IgD-negative memory B cell (primary cell): ENCODE measurements around the gene CACNA2D3. TPM values are rescaled to one million over a fixed set of nuclear protein-coding genes. Genes with fewer than 3 reads are reported as not detected.
A peak's percentile ranks its signal among the peaks of the same experiment; 100 is the strongest.

ENCODE experiments used
- H3K27ac Mint-ChIP-seq, 3 donors: one replicate each; pipeline ENCODE4 v1.8.0; 2020 to 2022; ENCODE audit warnings: mild to moderate bottlenecking in 3 of 3, mixed read lengths in 3 of 3, moderate library complexity in 1 of 3
- H3K27me3 Mint-ChIP-seq: one replicate; pipeline ENCODE4 v1.8.0; 2021; ENCODE audit warnings: mixed read lengths
- H3K36me3 Mint-ChIP-seq: one replicate; pipeline ENCODE4 v1.8.0; 2020; ENCODE audit warnings: mild to moderate bottlenecking, mixed read lengths
- H3K4me1 Mint-ChIP-seq, 3 donors: one replicate each; pipeline ENCODE4 v1.8.0; 2020 to 2022; ENCODE audit warnings: mixed read lengths in 3 of 3, mild to moderate bottlenecking in 1 of 3
- H3K4me3 Mint-ChIP-seq, 4 donors: one replicate each; pipeline ENCODE4 v1.8.0; 2020 to 2022; ENCODE audit warnings: mild to moderate bottlenecking in 4 of 4, mixed read lengths in 4 of 4, moderate library complexity in 3 of 4
- H3K9me3 Mint-ChIP-seq, 3 donors: one replicate each; pipeline ENCODE4 v1.8.0; 2020 to 2021; ENCODE audit warnings: mixed read lengths in 3 of 3, mild to moderate bottlenecking in 1 of 3
- polyA plus RNA-seq: library from polyadenylated mRNA; unstranded; fragments of 300-500 nt; fragmentation: Illumina TruSeq; gene quantifications from one replicate; pipeline ENCODE4 v1.2.3, GENCODE V29; 2021

Gene CACNA2D3
- polyA plus RNA-seq, 1 donor from 2014 or later: not detected

DNA sequence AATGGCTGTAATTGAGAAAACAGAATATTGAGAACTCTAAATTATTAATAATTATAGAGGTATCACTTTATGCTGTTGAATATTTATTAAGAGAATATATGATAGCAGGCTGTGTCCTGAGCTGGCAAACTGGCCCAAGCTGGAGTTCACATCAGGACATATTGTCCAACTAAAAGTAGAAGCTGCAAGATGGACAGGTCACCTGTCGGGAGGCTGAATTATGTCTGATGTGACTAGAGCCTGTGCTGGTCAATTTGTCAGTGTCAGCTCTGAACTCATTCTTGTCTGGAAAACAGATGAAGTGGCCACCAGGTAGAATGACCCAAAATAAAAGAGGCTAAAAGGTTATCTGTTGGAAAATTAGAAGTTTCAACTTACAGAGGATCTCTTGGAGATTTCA, 413.3 kb downstream of the CACNA2D3 start:
- no peaks in the 10 kb centered on the region for H3K4me1 Mint-ChIP-seq
- peaks cover 2% of the 10 kb centered on the region for H3K27me3 Mint-ChIP-seq
- no peak overlapping the region for H3K27ac Mint-ChIP-seq
- no peaks in the 10 kb centered on the region for H3K36me3 Mint-ChIP-seq
- peaks cover 0 to 5% (median 0%) of the 10 kb centered on the region in 3 donors for H3K9me3 Mint-ChIP-seq
- H3K4me3 Mint-ChIP-seq: no peak overlapping the region

- Mint-ChIP-seq H3K9me3 (peaks cover under 1 to 5% (median under 1%) of the 10 kb centered on the region in 3 donors), H3K27me3 (peaks cover 2% of the 10 kb centered on the region), H3K36me3 (no peaks in the 10 kb centered on the region), H3K4me3 (no peak overlapping the region), H3K4me1 (no peaks in the 10 kb centered on the region), H3K27ac (no peak overlapping the region)
Measured at GRCh38 chr3:54536450-54536849, 414.1 kb downstream of the CACNA2D3 start.

DNA sequence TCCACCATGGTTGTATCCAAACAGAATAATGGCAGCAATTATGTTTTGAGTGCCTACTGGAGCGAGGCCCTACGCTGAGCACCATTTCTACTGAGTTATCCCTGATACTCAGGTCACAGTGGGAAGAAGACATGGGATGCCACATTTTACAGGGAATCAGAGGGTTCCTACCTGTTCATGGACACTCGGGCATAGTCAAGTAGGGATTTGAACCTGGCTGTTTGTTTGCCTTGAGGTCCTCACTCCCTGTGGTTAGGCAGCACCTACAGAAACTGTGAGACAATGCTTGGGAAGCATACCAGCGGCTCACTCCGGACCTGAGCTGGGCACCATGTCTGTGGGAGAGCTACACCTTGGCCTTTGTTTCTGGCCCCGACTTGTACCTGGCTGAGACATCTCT, 415.2 kb downstream of the CACNA2D3 start:
- Mint-ChIP-seq H3K36me3 (no peaks in the 10 kb centered on the region), H3K27me3 (peaks cover 2% of the 10 kb centered on the region), H3K4me3 (no peak overlapping the region), H3K4me1 (no peaks in the 10 kb centered on the region), H3K27ac (no peak overlapping the region), H3K9me3 (peaks cover 3 to 6% (median 5%) of the 10 kb centered on the region in 3 donors)

GRCh38 chr3:54538346-54538745, 416.0 kb downstream of the CACNA2D3 start:
- H3K27me3 Mint-ChIP-seq: peaks cover 2% of the 10 kb centered on the region
- peak overlapping the region in 1 of 4 donors; percentile 66 for H3K4me3 Mint-ChIP-seq
- H3K9me3 Mint-ChIP-seq: peaks cover 3 to 10% (median 9%) of the 10 kb centered on the region in 3 donors
- no peak overlapping the region for H3K27ac Mint-ChIP-seq
- no peaks in the 10 kb centered on the region for H3K36me3 Mint-ChIP-seq
- H3K4me1 Mint-ChIP-seq: no peaks in the 10 kb centered on the region

DNA sequence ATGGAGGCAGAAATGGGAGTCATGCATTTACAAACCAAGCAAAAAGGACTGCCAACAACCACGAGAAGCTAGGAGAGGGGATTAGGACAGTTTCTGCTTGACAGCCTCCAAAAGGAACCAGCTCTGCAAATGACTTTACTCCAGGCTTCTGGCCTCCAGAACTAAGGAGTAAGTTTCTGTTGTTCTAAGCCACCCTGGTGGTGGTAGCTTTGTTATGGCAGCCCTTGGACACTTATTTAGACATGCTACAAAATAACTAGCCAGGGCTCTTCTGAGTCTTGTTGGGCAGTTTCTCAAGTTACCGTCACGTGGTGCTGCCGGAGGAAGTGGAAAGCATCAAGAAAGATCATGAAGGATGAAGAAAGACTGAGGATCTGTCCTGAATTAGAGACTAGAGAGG, 419.0 kb downstream of the CACNA2D3 start:
- H3K27ac Mint-ChIP-seq: no peak overlapping the region
- H3K9me3 Mint-ChIP-seq: peaks cover 3 to 10% (median 9%) of the 10 kb centered on the region in 3 donors
- no peaks in the 10 kb centered on the region for H3K27me3 Mint-ChIP-seq
- no peaks in the 10 kb centered on the region for H3K36me3 Mint-ChIP-seq
- H3K4me3 Mint-ChIP-seq: no peak overlapping the region
- no peaks in the 10 kb centered on the region for H3K4me1 Mint-ChIP-seq

DNA sequence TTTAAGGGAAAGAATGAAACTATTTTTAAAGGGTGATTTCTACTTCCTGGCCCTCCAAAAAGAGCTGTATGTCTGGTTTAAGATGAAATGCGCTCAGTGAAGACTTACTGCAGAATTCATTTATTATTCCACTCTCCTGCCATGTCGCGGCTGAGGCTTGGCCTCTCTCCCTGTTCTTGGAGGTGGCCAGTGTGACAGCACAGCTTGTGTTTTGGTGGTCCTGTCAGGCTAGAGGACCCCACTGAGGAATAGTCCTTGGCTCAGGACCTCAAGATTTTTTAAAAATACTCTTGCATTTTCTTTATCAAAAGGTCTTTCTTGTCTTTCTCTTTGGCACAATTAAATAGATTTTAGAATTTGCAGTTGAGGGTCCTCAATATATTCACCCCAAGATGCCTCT, 421.1 kb downstream of the CACNA2D3 start:
- Mint-ChIP-seq H3K27ac (no peak overlapping the region), H3K9me3 (peaks cover 3 to 10% (median 9%) of the 10 kb centered on the region in 3 donors), H3K4me1 (no peaks in the 10 kb centered on the region), H3K27me3 (no peaks in the 10 kb centered on the region), H3K36me3 (no peaks in the 10 kb centered on the region), H3K4me3 (no peak overlapping the region)

GRCh38 chr3:54547051-54547450, 424.7 kb downstream of the CACNA2D3 start:
- H3K4me1 Mint-ChIP-seq: no peaks in the 10 kb centered on the region
- H3K4me3 Mint-ChIP-seq: no peak overlapping the region
- H3K27ac Mint-ChIP-seq: no peak overlapping the region
- no peaks in the 10 kb centered on the region for H3K27me3 Mint-ChIP-seq
- H3K9me3 Mint-ChIP-seq: peaks cover 0 to 6% (median 4%) of the 10 kb centered on the region in 3 donors
- H3K36me3 Mint-ChIP-seq: no peaks in the 10 kb centered on the region

- Mint-ChIP-seq H3K4me3 (no peak overlapping the region), H3K36me3 (no peaks in the 10 kb centered on the region), H3K9me3 (peaks cover 0 to 3% (median 2%) of the 10 kb centered on the region in 3 donors), H3K27me3 (no peaks in the 10 kb centered on the region), H3K4me1 (no peaks in the 10 kb centered on the region), H3K27ac (no peak overlapping the region)
Measured at GRCh38 chr3:54547846-54548245, 425.5 kb downstream of the CACNA2D3 start.

GRCh38 chr3:54549607-54550220, 427.4 kb downstream of the CACNA2D3 start:
- H3K9me3 Mint-ChIP-seq: no peaks in the 10 kb centered on the region
- H3K27me3 Mint-ChIP-seq: no peaks in the 10 kb centered on the region
- no peaks in the 10 kb centered on the region for H3K4me1 Mint-ChIP-seq

GRCh38 chr3:54550221-54550977, 428.0 kb downstream of the CACNA2D3 start:
- Mint-ChIP-seq H3K9me3 (peaks cover 0 to 4% (median 1%) of the 10 kb centered on the region in 3 donors), H3K4me3 (no peak overlapping the region), H3K27me3 (no peaks in the 10 kb centered on the region), H3K27ac (no peak overlapping the region), H3K4me1 (no peaks in the 10 kb centered on the region), H3K36me3 (no peaks in the 10 kb centered on the region)

More at GRCh38 chr3:54549607-54550220, 427.4 kb downstream of the CACNA2D3 start:
- Mint-ChIP-seq H3K36me3 (no peaks in the 10 kb centered on the region), H3K4me3 (peak overlapping the region in 1 of 4 donors; percentile 30), H3K27ac (no peak overlapping the region)

DNA sequence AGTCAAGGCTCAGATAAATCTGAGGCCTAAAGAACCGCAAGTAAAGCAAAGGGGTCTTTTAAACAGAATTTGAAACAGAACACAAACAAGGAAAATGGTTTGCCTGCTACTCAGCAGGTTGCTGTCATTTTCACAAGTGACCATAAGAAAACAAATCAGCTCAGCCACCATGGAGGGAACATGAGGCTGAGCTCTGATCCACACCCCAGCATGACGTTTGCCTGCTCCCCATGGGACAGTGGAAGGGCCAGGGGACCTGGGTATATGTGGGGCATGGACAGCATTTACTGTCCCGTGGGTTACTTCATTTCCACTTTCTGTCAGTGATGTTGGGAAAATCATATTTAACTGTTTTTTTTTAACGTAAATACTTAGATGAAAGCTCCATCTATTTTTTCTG, 434.3 kb downstream of the CACNA2D3 start:
- H3K27me3 Mint-ChIP-seq: no peaks in the 10 kb centered on the region
- no peak overlapping the region for H3K4me3 Mint-ChIP-seq
- H3K9me3 Mint-ChIP-seq: peaks cover 0 to 8% (median 1%) of the 10 kb centered on the region in 3 donors
- H3K4me1 Mint-ChIP-seq: no peaks in the 10 kb centered on the region
- H3K36me3 Mint-ChIP-seq: no peaks in the 10 kb centered on the region
- no peak overlapping the region for H3K27ac Mint-ChIP-seq

DNA sequence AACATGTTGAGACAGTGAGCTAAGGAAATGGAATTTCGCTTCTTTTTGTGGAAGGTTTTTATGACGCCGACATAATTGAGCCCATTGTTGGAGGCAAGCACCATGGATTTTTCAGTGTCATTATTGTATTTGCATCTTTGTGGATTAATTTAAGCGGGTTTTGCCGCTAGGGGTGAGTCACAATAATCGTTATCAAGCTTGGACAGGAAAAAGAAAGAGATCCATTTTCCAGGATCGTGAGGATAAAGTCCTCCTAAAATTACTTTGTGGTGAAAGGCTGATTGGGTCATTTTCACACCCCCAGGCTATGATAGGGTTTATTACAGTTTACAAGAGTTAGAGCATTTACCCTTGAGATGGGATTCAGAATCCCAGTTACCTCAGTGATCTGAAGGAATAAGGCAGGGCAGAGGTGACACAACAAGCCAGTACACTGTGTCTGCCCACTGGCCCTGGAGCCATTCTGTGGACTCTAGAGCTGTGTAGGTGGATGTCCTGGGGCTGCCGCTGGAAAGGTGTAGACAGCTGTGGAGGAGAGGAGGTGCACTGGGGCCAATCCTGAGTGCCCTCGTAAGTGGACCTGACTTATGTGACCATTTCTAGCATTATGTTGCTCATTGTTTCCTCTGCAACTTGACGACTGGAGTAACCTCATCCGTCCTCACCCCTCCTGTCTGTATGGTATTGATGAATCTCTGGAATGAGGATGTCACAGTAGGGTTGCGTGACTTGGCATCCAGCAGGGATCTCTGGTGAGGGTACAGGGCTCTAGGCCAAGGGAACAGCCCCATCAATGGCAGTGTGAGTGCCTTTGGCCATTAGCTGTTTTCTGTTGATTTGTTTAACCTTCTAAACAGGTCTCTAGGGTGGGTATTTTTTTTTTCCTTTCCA, 435.4 kb downstream of the CACNA2D3 start:
- peaks cover 0 to 8% (median 1%) of the 10 kb centered on the region in 3 donors for H3K9me3 Mint-ChIP-seq
- H3K36me3 Mint-ChIP-seq: no peaks in the 10 kb centered on the region
- no peak overlapping the region for H3K4me3 Mint-ChIP-seq
- no peak overlapping the region for H3K27ac Mint-ChIP-seq
- H3K27me3 Mint-ChIP-seq: no peaks in the 10 kb centered on the region
- H3K4me1 Mint-ChIP-seq: no peaks in the 10 kb centered on the region

GRCh38 chr3:54563501-54564200, 441.3 kb downstream of the CACNA2D3 start:
- Mint-ChIP-seq H3K9me3 (peaks cover 0 to 4% (median 2%) of the 10 kb centered on the region in 3 donors), H3K4me1 (no peaks in the 10 kb centered on the region), H3K27ac (no peak overlapping the region), H3K4me3 (no peak overlapping the region), H3K36me3 (no peaks in the 10 kb centered on the region), H3K27me3 (no peaks in the 10 kb centered on the region)

GRCh38 chr3:54564374-54564925, 442.1 kb downstream of the CACNA2D3 start:
- Mint-ChIP-seq H3K4me3 (peak overlapping the region in 1 of 4 donors; percentile 39), H3K27ac (no peak overlapping the region), H3K9me3 (peaks cover 0 to 4% (median 2%) of the 10 kb centered on the region in 3 donors), H3K36me3 (no peaks in the 10 kb centered on the region), H3K27me3 (no peaks in the 10 kb centered on the region), H3K4me1 (no peaks in the 10 kb centered on the region)
